Endothelial cell of umbilical vein (primary cell): Measurements from ENCODE around the gene TAF6. TPM values are rescaled to one million over a fixed set of nuclear protein-coding genes. Genes with fewer than 3 reads are reported as not detected.
A peak's percentile ranks its signal among the peaks of the same experiment; 100 is the strongest.

Source experiments
- BruUV-seq: library from RNA; stranded (reverse); fragments of 400-500 nt; replicated peaks from 2 replicates; lab custom pipeline; 2021; lab: Mats Ljungman, UMichigan
- CTCF ChIA-PET: fragments of 300-600, 350-600 bp; sonication (Branson Sonifier 250); formaldehyde crosslinking; loops from one replicate; lab custom pipeline; 2021; ENCODE audit warnings: antibody characterized with exemption, inconsistent platforms; lab: Charles Lee
- POLR2A ChIA-PET: fragments of 300-600, 350-600 bp; sonication (Branson Sonifier 250); formaldehyde crosslinking; loops from one replicate; lab custom pipeline; 2021; ENCODE audit warnings: antibody characterized with exemption, inconsistent platforms; lab: Charles Lee
- DNase-seq: peaks from one replicate; pipeline ENCODE4 v3.0.0-alpha.2; 2011; ENCODE audit warnings: low read depth, low spot score
- FAIRE-seq: peaks from 2 replicates; lab custom pipeline; 2011; peaks lifted over from hg19 to GRCh38; lab: Jason Lieb, UNC
- H2AFZ ChIP-seq: 2 replicates; pipeline ENCODE4 v1.6.0; 2012; ENCODE audit warnings: low read depth, low read length, control low read depth, inconsistent platforms
- H3K27ac ChIP-seq: 2 replicates; pipeline ENCODE4 v1.5.1; 2011; ENCODE audit warnings: low read depth, mild to moderate bottlenecking, control low read depth, low read length, moderate library complexity; ENCODE audit not compliant: insufficient read depth
- H3K27me3 ChIP-seq, 2 experiments: 2 replicates each; pipeline versions ENCODE4 v1.6.0 to v1.6.1; 2011; ENCODE audit warnings: low read length in 2 of 2, mixed read lengths in 1 of 2; ENCODE audit not compliant: control insufficient read depth in 2 of 2, insufficient read depth in 2 of 2
- H3K36me3 ChIP-seq, 2 experiments: 2 replicates in 1 of 2; 3 replicates in 1 of 2; pipeline ENCODE4 v1.5.1; 2011; ENCODE audit warnings: low read length in 2 of 2, mild to moderate bottlenecking in 1 of 2, moderate library complexity in 1 of 2; ENCODE audit not compliant: control insufficient read depth in 2 of 2, insufficient read depth in 2 of 2; ENCODE audit errors: extremely low read depth in 1 of 2
- H3K4me1 ChIP-seq: 3 replicates; pipeline ENCODE4 v1.5.1; 2011; ENCODE audit warnings: mild to moderate bottlenecking, low read length; ENCODE audit not compliant: control insufficient read depth, insufficient read depth; ENCODE audit errors: extremely low read depth
- H3K4me2 ChIP-seq: 2 replicates; pipeline ENCODE4 v1.6.1; 2011; ENCODE audit warnings: low read length, control low read depth, mixed read lengths; ENCODE audit not compliant: insufficient read depth
- H3K4me3 ChIP-seq, 3 experiments: fragments of 200-600 bp in 1 of 3; sonication (generic), shearing (Covaris generic) in 1 of 3; replicated peaks in 1 of 3; 2 replicates each; pipeline ENCODE4 v1.5.1; 2011 to 2016; ENCODE audit warnings: control low read depth in 3 of 3, low read length in 3 of 3, mild to moderate bottlenecking in 2 of 3, inconsistent platforms in 1 of 3, low read depth in 1 of 3, moderate library complexity in 1 of 3; ENCODE audit not compliant: insufficient read depth in 1 of 3
- H3K79me2 ChIP-seq: 2 replicates; pipeline ENCODE4 v1.6.0; 2012; ENCODE audit warnings: low read length, inconsistent platforms; ENCODE audit not compliant: control insufficient read depth, insufficient read depth
- H3K9ac ChIP-seq: replicated peaks from 2 replicates; pipeline ENCODE3; 2011; ENCODE audit warnings: low read length, control low read depth; ENCODE audit not compliant: insufficient read depth; ENCODE audit errors: extremely low read depth
- H3K9me1 ChIP-seq: replicated peaks from 3 replicates; pipeline ENCODE4 v1.6.0; 2011; ENCODE audit warnings: mild to moderate bottlenecking, low read length; ENCODE audit not compliant: control insufficient read depth, insufficient read depth; ENCODE audit errors: extremely low read depth
- H3K9me3 ChIP-seq: replicated peaks from 2 replicates; pipeline ENCODE4 v1.5.1; 2012; ENCODE audit warnings: low read length, inconsistent platforms; ENCODE audit not compliant: control insufficient read depth, insufficient read depth
- H4K20me1 ChIP-seq: replicated peaks from 2 replicates; pipeline ENCODE3; 2011; ENCODE audit warnings: mild to moderate bottlenecking, low read length; ENCODE audit not compliant: control insufficient read depth, insufficient read depth; ENCODE audit errors: extremely low read depth
- CTCF ChIP-seq, 2 donors: IDR thresholded peaks; 1 replicate in 1 of 2; 2 replicates in 1 of 2; pipeline ENCODE4 v1.5.1; 2011; ENCODE audit warnings: low read length in 2 of 2, mild to moderate bottlenecking in 2 of 2, moderate library complexity in 2 of 2, control low read depth in 1 of 2, inconsistent platforms in 1 of 2, low read depth in 1 of 2; ENCODE audit not compliant: insufficient read depth in 1 of 2; ENCODE audit errors: extremely low read depth in 1 of 2
- EZH2 ChIP-seq: IDR thresholded peaks from 2 replicates; pipeline ENCODE4 v1.6.1; 2012; ENCODE audit warnings: borderline replicate concordance, low read depth, mild to moderate bottlenecking, moderate library complexity, low read length, inconsistent platforms; ENCODE audit not compliant: severe bottlenecking
- FOS ChIP-seq: IDR thresholded peaks from 2 replicates; pipeline ENCODE4 v1.6.1; 2011; ENCODE audit warnings: mild to moderate bottlenecking, low read length, moderate library complexity, borderline replicate concordance; ENCODE audit not compliant: insufficient read depth
- GATA2 ChIP-seq: IDR thresholded peaks from 2 replicates; pipeline ENCODE4 v1.7.0; 2011; ENCODE audit warnings: low read depth, mild to moderate bottlenecking, moderate library complexity, mixed read lengths, low read length; ENCODE audit not compliant: insufficient read length, insufficient read depth
- JUN ChIP-seq: IDR thresholded peaks from 2 replicates; pipeline ENCODE4 v1.6.1; 2011; ENCODE audit warnings: borderline replicate concordance, low read depth; ENCODE audit not compliant: insufficient read length, insufficient read depth
- MAX ChIP-seq: IDR thresholded peaks from 2 replicates; pipeline ENCODE4 v1.6.1; 2011; ENCODE audit not compliant: insufficient read depth, insufficient read length
- MYC ChIP-seq: IDR thresholded peaks from one replicate; pipeline ENCODE4 v1.6.1; 2011; ENCODE audit warnings: mild to moderate bottlenecking, low read depth, low read length
- POLR2A ChIP-seq: IDR thresholded peaks from 2 replicates; pipeline ENCODE4 v1.6.1; 2012; ENCODE audit warnings: low read depth, mild to moderate bottlenecking, control low read depth, low read length
- POLR2AphosphoS5 ChIP-seq: IDR thresholded peaks from 2 replicates; pipeline ENCODE4 v1.6.1; 2012; ENCODE audit warnings: low read depth, mild to moderate bottlenecking, control low read depth, low read length, moderate library complexity; ENCODE audit not compliant: insufficient read depth
- dilution Hi-C: fragments of 300-500 bp; cut with MboI; formaldehyde crosslinking; loops from one replicate; pipeline ENCODE4 v1.15.0; 2019; ENCODE audit warnings: low sequenced_read_pairs; ENCODE audit not compliant: extremely low pct_ligation_motif_present
- intact Hi-C: fragments of 100-400 bp; cut with micrococcal nuclease; formaldehyde crosslinking; loops from one replicate; pipeline ENCODE4 v1.10.0; 2022
- polyA plus RNA-seq, 4 experiments: library from polyadenylated mRNA; depleted of rRNA in 3 of 4; stranded (reverse) in 3 of 4; unstranded in 1 of 4; fragments of >200 nt; gene quantifications; 2 replicates each; pipeline versions ENCODE4 v1.2.1 to v1.2.3, GENCODE V29; 2011 to 2012; ENCODE audit warnings: missing spikeins in 1 of 4
- total RNA-seq: library from RNA; stranded (reverse); gene quantifications from 2 replicates; pipeline ENCODE4 v1.2.3, GENCODE V29; 2021

TAF6 gene
- total and polyA plus RNA-seq, 2 donors (not counting 3 experiments of a cell fraction or from before 2014, with no cell fraction given): 32.7 to 64.6 TPM

- Histone ChIP-seq H3K27ac (peak within 1 kb of the TSS; percentile 32), H3K36me3 (peaks cover 0 to 17% of the 10 kb centered on the region in 2 experiments), H3K9ac (peak within 1 kb of the TSS; percentile 56), H4K20me1 (no peaks in the 10 kb centered on the region), H3K4me2 (peak within 1 kb of the TSS; percentile 90), H3K9me3 (no peaks in the 10 kb centered on the region), H2AFZ (peak within 1 kb of the TSS; percentile 64), H3K4me3 (peak within 1 kb of the TSS; percentile 56 to 86 (median 66)), H3K79me2 (no peaks in the 10 kb centered on the region), H3K9me1 (no peaks in the 10 kb centered on the region), H3K27me3 (no peaks in the 10 kb centered on the region), H3K4me1 (peaks cover 14% of the 10 kb centered on the region)
- no peak for TF ChIP-seq MYC
- TF ChIP-seq GATA2: no peak
- no peak for TF ChIP-seq CTCF (IDR thresholded peaks at IDR 0.05; ENCODE audit: extremely low read depth in 1 of 2, insufficient read depth in 1 of 2, low read depth in 1 of 2, low read length in 2 of 2)
- TF ChIP-seq JUN: no peak
- no peak for TF ChIP-seq FOS
- TF ChIP-seq POLR2AphosphoS5: peak; percentile 86
- no peak for TF ChIP-seq EZH2
- TF ChIP-seq MAX: no peak
- peak; percentile 77 for TF ChIP-seq POLR2A
- ChIA-PET POLR2A (interaction anchor here (0.7 kb wide), 1 partner anchor 170 kb away, joined by 4 read pairs; no protein-coding TSS in a partner anchor), CTCF (interaction anchor here (1.1 to 3.0 kb wide), 5 partner anchors 10 to 249 kb away, joined by 3 to 10 read pairs (median 6); partner anchors contain the start of genes GAL3ST4 and LAMTOR4)
- peak; percentile 83 for DNase-seq
- intact Hi-C loops: loop anchor here (1.0 to 2.0 kb wide), 4 partner anchors 10 to 58 kb away; partner anchors contain the start of genes AP4M1, GAL3ST4, GPC2 and LAMTOR4
- FAIRE-seq: peak; percentile 94
- dilution Hi-C loops: no loop called here
- TSS peak; percentile 27 for BruUV-seq
These were observed 39.3 kb upstream of the TAF6 start, which contains the start of gene TRAPPC14 for GRCh38 chr7:100158229-100159098. TSS of gene TRAPPC14 (minus strand) at chr7:100158723. CDS start at chr7:100158499, 224 bp downstream.
